HCT116 (cell line): ENCODE measurements around the gene MRLN. TPM values are rescaled to one million over a fixed set of nuclear protein-coding genes. Genes with fewer than 3 reads are reported as not detected.
"Not testable (repeated sequence)": the region's sequence is repeated elsewhere in the genome, so short reads cannot be mapped to it uniquely, and the experiment has no call there.

Source experiments
- ATAC-seq: fragments of 200-7000 bp; cut with Tn5 transposase; 2 replicates; pipeline ENCODE4 v1.9.1; 2020; ENCODE audit warnings: mild to moderate bottlenecking, moderate library complexity
- BruUV-seq: library from RNA; stranded (reverse); fragments of 400-500 nt; replicated peaks from 2 replicates; lab custom pipeline; 2021; lab: Mats Ljungman, UMichigan
- CTCF ChIA-PET: fragments of 300-600 bp; sonication (Branson Sonifier 250); formaldehyde crosslinking; loops from one replicate; lab custom pipeline; 2021; ENCODE audit warnings: antibody characterized with exemption; lab: Charles Lee
- POLR2A ChIA-PET: fragments of 300-600, 350-600 bp; sonication (Branson Sonifier 250); formaldehyde crosslinking; loops from one replicate; lab custom pipeline; 2021; ENCODE audit warnings: antibody characterized with exemption; lab: Charles Lee
- RAD21 ChIA-PET, 2 experiments: fragments of 300-600 bp; sonication (Branson Sonifier 250); formaldehyde crosslinking; loops; one replicate each; lab custom pipeline; 2023; ENCODE audit warnings: low total read pairs in 2 of 2; ENCODE audit not compliant: uncharacterized antibody in 2 of 2, unreplicated experiment in 2 of 2, low non-redundant PET in 1 of 2; lab: Charles Lee
- DNase-seq: peaks from one replicate; pipeline ENCODE4 v3.0.0-alpha.2; 2010; ENCODE audit warnings: low read depth, low spot score
- H2AFZ ChIP-seq: fragments of 200-600 bp; shearing (Covaris generic), sonication (generic); 2 replicates; pipeline ENCODE4 v1.6.1; 2017; ENCODE audit warnings: low read depth, mixed run types, mixed read lengths, antibody characterized with exemption, low read length; ENCODE audit not compliant: poor library complexity, severe bottlenecking
- H3K27ac ChIP-seq: 2 replicates; pipeline ENCODE4 v1.5.1; 2012; ENCODE audit warnings: low read depth, low read length
- H3K27me3 ChIP-seq: fragments of 200-600 bp; sonication (generic); 2 replicates; pipeline ENCODE4 v1.6.1; 2016; ENCODE audit warnings: mixed run types, low read length, mixed read lengths; ENCODE audit not compliant: insufficient read depth
- H3K36me3 ChIP-seq, 2 experiments: fragments of 200-500 bp in 1 of 2; fragments of 200-600 bp in 1 of 2; sonication (Bioruptor generic) in 1 of 2; sonication (generic) in 1 of 2; 2 replicates each; pipeline versions ENCODE4 v1.5.1 to v1.6.1; 2014 to 2016; ENCODE audit warnings: low read length in 2 of 2, inconsistent platforms in 1 of 2, mixed read lengths in 1 of 2, mixed run types in 1 of 2; ENCODE audit not compliant: insufficient read depth in 2 of 2, control insufficient read depth in 1 of 2
- H3K4me1 ChIP-seq, 2 experiments: fragments of 200-600 bp in 1 of 2; sonication (generic) in 1 of 2; 2 replicates each; pipeline versions ENCODE4 v1.5.1 to v1.6.1; 2012 to 2017; ENCODE audit warnings: low read length in 2 of 2, inconsistent platforms in 1 of 2, mild to moderate bottlenecking in 1 of 2, mixed read lengths in 1 of 2, mixed run types in 1 of 2, moderate library complexity in 1 of 2; ENCODE audit not compliant: insufficient read depth in 2 of 2, control insufficient read depth in 1 of 2
- H3K4me2 ChIP-seq: fragments of 200-600 bp; sonication (generic); 2 replicates; pipeline ENCODE4 v1.6.1; 2017; ENCODE audit warnings: mixed run types, low read length, mixed read lengths
- H3K4me3 ChIP-seq, 2 experiments: fragments of 200-600 bp in 1 of 2; sonication (generic) in 1 of 2; replicated peaks in 1 of 2; 2 replicates each; pipeline ENCODE4 v1.5.1; 2011 to 2016; ENCODE audit warnings: low read length in 2 of 2, control low read depth in 1 of 2, low read depth in 1 of 2, mild to moderate bottlenecking in 1 of 2, mixed read lengths in 1 of 2, mixed run types in 1 of 2
- H3K79me2 ChIP-seq: fragments of 200-600 bp; sonication (generic); 2 replicates; pipeline ENCODE4 v1.6.1; 2017; ENCODE audit warnings: mild to moderate bottlenecking, mixed run types, low read length, moderate library complexity, mixed read lengths; ENCODE audit not compliant: insufficient read depth
- H3K9ac ChIP-seq: fragments of 200-600 bp; sonication (generic); 2 replicates; pipeline ENCODE4 v1.6.1; 2016; ENCODE audit warnings: low read length, mixed read lengths
- H3K9me2 ChIP-seq: fragments of 200-600 bp; sonication (generic), shearing (Covaris generic); 2 replicates; pipeline ENCODE4 v1.6.1; 2017; ENCODE audit warnings: mixed run types, mild to moderate bottlenecking, moderate library complexity; ENCODE audit not compliant: insufficient read depth
- H3K9me3 ChIP-seq, 2 experiments: fragments of 200-500 bp in 1 of 2; fragments of 200-600 bp in 1 of 2; sonication (Bioruptor generic) in 1 of 2; sonication (generic) in 1 of 2; 2 replicates each; pipeline ENCODE4 v1.6.1; 2014 to 2017; ENCODE audit warnings: low read length in 2 of 2, mixed read lengths in 2 of 2, inconsistent platforms in 1 of 2, low read depth in 1 of 2, mild to moderate bottlenecking in 1 of 2, mixed run types in 1 of 2, moderate library complexity in 1 of 2; ENCODE audit not compliant: control insufficient read depth in 1 of 2, insufficient read depth in 1 of 2
- H4K20me1 ChIP-seq: fragments of 200-600 bp; sonication (generic), shearing (Covaris generic); 2 replicates; pipeline ENCODE4 v1.6.1; 2017; ENCODE audit warnings: mixed run types, mild to moderate bottlenecking, moderate library complexity; ENCODE audit not compliant: insufficient read depth
- intact Hi-C: fragments of 100-400 bp; cut with micrococcal nuclease; formaldehyde crosslinking; loops from 2 replicates; pipeline ENCODE4 v1.10.0; 2022
- total RNA-seq: library from RNA; stranded (reverse); gene quantifications from one replicate; pipeline ENCODE4 v1.2.1, GENCODE V29; 2021; ENCODE audit not compliant: unreplicated experiment

MRLN gene
- total RNA-seq, 1 experiment from 2014 or later, result not detected

GRCh38 chr10:59733321-59734013, 19.8 kb downstream of the MRLN start:
- H3K9ac ChIP-seq, H3K4me1 ChIP-seq, H3K27ac ChIP-seq, H3K79me2 ChIP-seq, H3K36me3 ChIP-seq, H3K9me2 ChIP-seq, CTCF ChIA-PET, BruUV-seq, H3K4me3 ChIP-seq, H3K4me2 ChIP-seq, ATAC-seq, H4K20me1 ChIP-seq, DNase-seq, intact Hi-C loops, H3K27me3 ChIP-seq, H3K9me3 ChIP-seq, POLR2A ChIA-PET, H2AFZ ChIP-seq, RAD21 ChIA-PET: not testable (repeated sequence)

- H3K4me3 ChIP-seq, ATAC-seq, POLR2A ChIA-PET, H3K9ac ChIP-seq, H3K9me3 ChIP-seq, H3K4me1 ChIP-seq, H2AFZ ChIP-seq, H3K27ac ChIP-seq, RAD21 ChIA-PET, DNase-seq, H3K36me3 ChIP-seq, H3K4me2 ChIP-seq, H3K9me2 ChIP-seq, H3K79me2 ChIP-seq, H4K20me1 ChIP-seq, H3K27me3 ChIP-seq, CTCF ChIA-PET, BruUV-seq, intact Hi-C loops: not testable (repeated sequence)
These were observed 20.4 kb downstream of the MRLN start for GRCh38 chr10:59732849-59733248.

- H4K20me1 ChIP-seq, intact Hi-C loops, H3K4me2 ChIP-seq, H3K9me3 ChIP-seq, CTCF ChIA-PET, POLR2A ChIA-PET, H3K36me3 ChIP-seq, H3K9me2 ChIP-seq, BruUV-seq, H3K27ac ChIP-seq, H3K27me3 ChIP-seq, DNase-seq, H3K4me3 ChIP-seq, H3K79me2 ChIP-seq, RAD21 ChIA-PET, H3K9ac ChIP-seq, H3K4me1 ChIP-seq, ATAC-seq, H2AFZ ChIP-seq: not testable (repeated sequence)
These were observed 24.1 kb downstream of the MRLN start for GRCh38 chr10:59729167-59729566.
